ENCODE results near the gene CADPS2.

DNA sequence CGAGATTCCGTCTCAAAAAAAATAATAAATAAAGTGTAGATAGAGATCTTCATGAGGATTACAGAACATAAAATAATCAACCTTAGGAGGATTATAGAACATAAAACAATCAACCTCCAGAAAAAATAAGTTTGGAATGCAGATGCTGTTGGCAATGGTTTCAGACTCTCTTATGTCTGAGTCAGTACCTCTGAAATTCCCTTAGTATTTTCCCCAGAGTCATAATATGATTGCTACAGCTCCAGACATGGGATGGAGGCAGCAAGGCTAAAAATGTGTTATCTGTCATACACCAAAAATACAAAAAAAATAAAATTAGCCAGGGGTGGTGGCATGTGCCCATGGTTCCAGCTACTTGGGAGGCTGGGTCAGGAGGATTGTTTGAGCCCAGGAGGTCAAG lies 22.2 kb downstream of the CADPS2 start:
- TF ChIP-seq, protein P1, sequence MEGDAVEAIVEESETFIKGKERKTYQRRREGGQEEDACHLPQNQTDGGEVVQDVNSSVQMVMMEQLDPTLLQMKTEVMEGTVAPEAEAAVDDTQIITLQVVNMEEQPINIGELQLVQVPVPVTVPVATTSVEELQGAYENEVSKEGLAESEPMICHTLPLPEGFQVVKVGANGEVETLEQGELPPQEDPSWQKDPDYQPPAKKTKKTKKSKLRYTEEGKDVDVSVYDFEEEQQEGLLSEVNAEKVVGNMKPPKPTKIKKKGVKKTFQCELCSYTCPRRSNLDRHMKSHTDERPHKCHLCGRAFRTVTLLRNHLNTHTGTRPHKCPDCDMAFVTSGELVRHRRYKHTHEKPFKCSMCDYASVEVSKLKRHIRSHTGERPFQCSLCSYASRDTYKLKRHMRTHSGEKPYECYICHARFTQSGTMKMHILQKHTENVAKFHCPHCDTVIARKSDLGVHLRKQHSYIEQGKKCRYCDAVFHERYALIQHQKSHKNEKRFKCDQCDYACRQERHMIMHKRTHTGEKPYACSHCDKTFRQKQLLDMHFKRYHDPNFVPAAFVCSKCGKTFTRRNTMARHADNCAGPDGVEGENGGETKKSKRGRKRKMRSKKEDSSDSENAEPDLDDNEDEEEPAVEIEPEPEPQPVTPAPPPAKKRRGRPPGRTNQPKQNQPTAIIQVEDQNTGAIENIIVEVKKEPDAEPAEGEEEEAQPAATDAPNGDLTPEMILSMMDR (IDR thresholded peaks at IDR 0.05), result no peak
- TF ChIP-seq POLR2A (IDR thresholded peaks at IDR 0.05; ENCODE audit: low read depth) (no peak), EP300 (IDR thresholded peaks at IDR 0.05) (no peak)
